Neural progenitor cell (in vitro differentiated cells): Measurements from ENCODE around the gene S100A14. TPM values are rescaled to one million over a fixed set of nuclear protein-coding genes. Genes with fewer than 3 reads are reported as not detected.

Experiments
- DNase-seq: peaks from one replicate; pipeline ENCODE4 v3.0.0-alpha.2; 2016; ENCODE audit warnings: low spot score
- H2AFZ ChIP-seq: fragments of 200-600 bp; sonication (generic); replicated peaks from 2 replicates; pipeline ENCODE4 v1.6.1; 2016; ENCODE audit warnings: antibody characterized with exemption
- H3F3A ChIP-seq: fragments of 200-600 bp; sonication (generic); 2 replicates; pipeline ENCODE4 v1.6.1; 2016; ENCODE audit warnings: antibody characterized with exemption, low read depth
- H3K27ac ChIP-seq: fragments of 200-600 bp; sonication (generic); 2 replicates; pipeline ENCODE4 v1.5.1; 2016; ENCODE audit warnings: mild to moderate bottlenecking
- H3K27me3 ChIP-seq: fragments of 200-600 bp; sonication (generic); 2 replicates; pipeline ENCODE4 v1.6.1; 2016; ENCODE audit warnings: mild to moderate bottlenecking, moderate library complexity
- H3K36me3 ChIP-seq: fragments of 200-600 bp; sonication (generic); 2 replicates; pipeline ENCODE4 v1.5.1; 2016
- H3K4me1 ChIP-seq: fragments of 200-600 bp; sonication (generic); 2 replicates; pipeline ENCODE4 v1.6.1; 2016; ENCODE audit warnings: mixed run types
- H3K4me2 ChIP-seq: fragments of 200-600 bp; sonication (generic); 2 replicates; pipeline ENCODE4 v1.6.1; 2016
- H3K4me3 ChIP-seq: fragments of 200-600 bp; sonication (generic); 2 replicates; pipeline ENCODE4 v1.5.1; 2016
- H3K79me2 ChIP-seq: fragments of 200-600 bp; sonication (generic); 2 replicates; pipeline ENCODE4 v1.6.1; 2016; ENCODE audit warnings: low read depth
- H3K9ac ChIP-seq: fragments of 200-600 bp; sonication (generic); 2 replicates; pipeline ENCODE4 v1.6.1; 2016
- H3K9me3 ChIP-seq: fragments of 200-600 bp; sonication (generic); 2 replicates; pipeline ENCODE4 v1.5.1; 2016; ENCODE audit warnings: low read depth
- H4K20me1 ChIP-seq: fragments of 200-600 bp; sonication (generic); 2 replicates; pipeline ENCODE4 v1.6.1; 2016; ENCODE audit warnings: low read depth
- H3K27ac Mint-ChIP-seq: 3 replicates; pipeline ENCODE4 v1.8.0; 2021; ENCODE audit warnings: mixed read lengths
- H3K27me3 Mint-ChIP-seq: 2 replicates; pipeline ENCODE4 v1.8.0; 2022; ENCODE audit warnings: low read depth, mild to moderate bottlenecking, inconsistent platforms, moderate library complexity, mixed read lengths; ENCODE audit not compliant: insufficient read depth
- H3K36me3 Mint-ChIP-seq: 3 replicates; pipeline ENCODE4 v1.8.0; 2021; ENCODE audit warnings: mixed read lengths
- H3K4me1 Mint-ChIP-seq: 3 replicates; pipeline ENCODE4 v1.8.0; 2021; ENCODE audit warnings: mixed read lengths
- H3K4me3 Mint-ChIP-seq: 3 replicates; pipeline ENCODE4 v1.8.0; 2021; ENCODE audit warnings: mild to moderate bottlenecking, moderate library complexity, mixed read lengths
- H3K9me3 Mint-ChIP-seq: 3 replicates; pipeline ENCODE4 v1.8.0; 2020; ENCODE audit warnings: mixed read lengths
- EZH2 ChIP-seq: fragments of 200-600 bp; sonication (generic); IDR thresholded peaks from 2 replicates; pipeline ENCODE4 v1.6.1; 2017; ENCODE audit warnings: antibody characterized with exemption, mild to moderate bottlenecking, moderate library complexity
- EZH2phosphoT487 ChIP-seq: fragments of 200-600 bp; sonication (generic); IDR thresholded peaks from 2 replicates; pipeline ENCODE4 v1.6.1; 2017; ENCODE audit warnings: antibody characterized with exemption
- total RNA-seq: library from RNA; depleted of rRNA; stranded (reverse); fragments of >200 nt; gene quantifications from 2 replicates; pipeline ENCODE4 v1.2.3, GENCODE V29; 2015; ENCODE audit warnings: low replicate concordance
- TF ChIP-seq, protein P1 (sequence below): fragments of 200-600 bp; sonication (generic); IDR thresholded peaks from 2 replicates; pipeline ENCODE4 v1.5.1; 2017; ENCODE audit warnings: antibody characterized with exemption, mild to moderate bottlenecking

S100A14 gene
- total RNA-seq, 1 donor from 2014 or later, result not detected

- Histone ChIP-seq H4K20me1 (no peaks in the 10 kb centered on the region), H2AFZ (peak overlapping the region; percentile 85), H3K9ac (no peak overlapping the region), H3K9me3 (no peaks in the 10 kb centered on the region), H3F3A (no peaks in the 10 kb centered on the region), H3K4me1 (peaks cover 31% of the 10 kb centered on the region), H3K4me2 (peak overlapping the region; percentile 67), H3K27me3 (no peaks in the 10 kb centered on the region), H3K36me3 (no peaks in the 10 kb centered on the region), H3K4me3 (peak overlapping the region; percentile 27), H3K79me2 (no peaks in the 10 kb centered on the region), H3K27ac (no peak overlapping the region)
- no peak for TF ChIP-seq EZH2phosphoT487
- TF ChIP-seq, protein P1, sequence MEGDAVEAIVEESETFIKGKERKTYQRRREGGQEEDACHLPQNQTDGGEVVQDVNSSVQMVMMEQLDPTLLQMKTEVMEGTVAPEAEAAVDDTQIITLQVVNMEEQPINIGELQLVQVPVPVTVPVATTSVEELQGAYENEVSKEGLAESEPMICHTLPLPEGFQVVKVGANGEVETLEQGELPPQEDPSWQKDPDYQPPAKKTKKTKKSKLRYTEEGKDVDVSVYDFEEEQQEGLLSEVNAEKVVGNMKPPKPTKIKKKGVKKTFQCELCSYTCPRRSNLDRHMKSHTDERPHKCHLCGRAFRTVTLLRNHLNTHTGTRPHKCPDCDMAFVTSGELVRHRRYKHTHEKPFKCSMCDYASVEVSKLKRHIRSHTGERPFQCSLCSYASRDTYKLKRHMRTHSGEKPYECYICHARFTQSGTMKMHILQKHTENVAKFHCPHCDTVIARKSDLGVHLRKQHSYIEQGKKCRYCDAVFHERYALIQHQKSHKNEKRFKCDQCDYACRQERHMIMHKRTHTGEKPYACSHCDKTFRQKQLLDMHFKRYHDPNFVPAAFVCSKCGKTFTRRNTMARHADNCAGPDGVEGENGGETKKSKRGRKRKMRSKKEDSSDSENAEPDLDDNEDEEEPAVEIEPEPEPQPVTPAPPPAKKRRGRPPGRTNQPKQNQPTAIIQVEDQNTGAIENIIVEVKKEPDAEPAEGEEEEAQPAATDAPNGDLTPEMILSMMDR, result no peak
- no peak for TF ChIP-seq EZH2
- Mint-ChIP-seq H3K9me3 (no peaks in the 10 kb centered on the region), H3K36me3 (no peaks in the 10 kb centered on the region), H3K4me1 (peaks cover 24% of the 10 kb centered on the region), H3K27me3 (peaks cover 10% of the 10 kb centered on the region), H3K27ac (peak overlapping the region; percentile 29), H3K4me3 (no peak overlapping the region)
- DNase-seq, result no peak
These were observed 3.9 kb downstream of the S100A14 start for GRCh38 chr1:153612111-153612754.

GRCh38 chr1:153611356-153611755, 4.8 kb downstream of the S100A14 start:
- H3F3A ChIP-seq, result no peaks in the 10 kb centered on the region
- H3K79me2 ChIP-seq, result no peaks in the 10 kb centered on the region
- H3K9me3 ChIP-seq, result no peaks in the 10 kb centered on the region
- peaks cover 15% of the 10 kb centered on the region for H3K27me3 Mint-ChIP-seq
- H3K4me3 Mint-ChIP-seq, result peak overlapping the region; percentile 6
- H3K9me3 Mint-ChIP-seq, result no peaks in the 10 kb centered on the region
- H3K4me2 ChIP-seq, result no peak overlapping the region
- H3K27me3 ChIP-seq, result no peaks in the 10 kb centered on the region
- no peaks in the 10 kb centered on the region for H3K36me3 ChIP-seq
- no peak overlapping the region for H2AFZ ChIP-seq
- H3K27ac ChIP-seq, result no peak overlapping the region
- no peak overlapping the region for H3K4me3 ChIP-seq
- no peak for DNase-seq
- H3K4me1 Mint-ChIP-seq, result peaks cover 31% of the 10 kb centered on the region
- H4K20me1 ChIP-seq, result no peaks in the 10 kb centered on the region
- no peak overlapping the region for H3K9ac ChIP-seq
- no peaks in the 10 kb centered on the region for H3K36me3 Mint-ChIP-seq
- no peak overlapping the region for H3K27ac Mint-ChIP-seq
- peaks cover 31% of the 10 kb centered on the region for H3K4me1 ChIP-seq
- TF ChIP-seq, protein P1, result no peak
- no peak for TF ChIP-seq EZH2
- TF ChIP-seq EZH2phosphoT487, result no peak

DNA sequence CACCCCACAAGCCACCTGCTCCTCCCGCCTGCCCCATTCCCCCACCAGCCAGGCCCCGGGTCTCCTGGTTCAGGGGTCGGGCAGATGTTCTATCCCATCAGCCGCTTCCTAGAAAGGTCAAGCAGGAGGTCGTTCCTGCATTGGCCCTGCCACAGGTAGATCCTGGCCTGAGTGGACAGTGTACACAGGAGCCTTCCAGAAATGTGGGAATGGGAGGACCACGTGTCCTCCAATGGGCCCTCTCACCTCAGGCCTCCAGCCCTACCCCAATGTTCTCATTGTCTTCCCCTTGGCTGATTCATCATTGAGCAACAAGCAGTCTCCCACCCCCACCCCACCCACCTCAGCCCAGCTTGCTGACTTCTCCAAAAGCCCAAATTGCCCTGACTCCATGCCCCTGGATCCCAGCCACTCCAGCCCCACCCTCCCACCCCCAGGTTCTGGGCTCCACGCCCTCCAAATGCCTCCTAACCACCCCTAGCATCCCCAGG, 5.3 kb downstream of the S100A14 start:
- no peaks in the 10 kb centered on the region for H3F3A ChIP-seq
- no peak for DNase-seq
- Mint-ChIP-seq H3K27ac (no peak overlapping the region), H3K36me3 (no peaks in the 10 kb centered on the region), H3K4me1 (peaks cover 31% of the 10 kb centered on the region), H3K9me3 (no peaks in the 10 kb centered on the region), H3K27me3 (peaks cover 15% of the 10 kb centered on the region), H3K4me3 (no peak overlapping the region)
- H3K4me1 ChIP-seq, result peaks cover 31% of the 10 kb centered on the region
- no peaks in the 10 kb centered on the region for H4K20me1 ChIP-seq
- H3K27me3 ChIP-seq, result no peaks in the 10 kb centered on the region
- no peaks in the 10 kb centered on the region for H3K79me2 ChIP-seq
- no peak overlapping the region for H3K4me2 ChIP-seq
- no peaks in the 10 kb centered on the region for H3K9me3 ChIP-seq
- TF ChIP-seq, protein P1, result no peak
- TF ChIP-seq EZH2phosphoT487, result no peak
- TF ChIP-seq EZH2, result no peak
- H3K9ac ChIP-seq, result no peak overlapping the region
- no peak overlapping the region for H2AFZ ChIP-seq
- H3K4me3 ChIP-seq, result no peak overlapping the region
- H3K36me3 ChIP-seq, result no peaks in the 10 kb centered on the region
- no peak overlapping the region for H3K27ac ChIP-seq
